Activated T-helper 17 cell treated with anti-CD3 and anti-CD28 coated beads, Interleukin-2, amount 50 U/mL, for 72 hours (primary cell): ENCODE results near the gene ITPR2. TPM values are rescaled to one million over a fixed set of nuclear protein-coding genes. Genes with fewer than 3 reads are reported as not detected.
"Not testable (repeated sequence)": the region's sequence is repeated elsewhere in the genome, so short reads cannot be mapped to it uniquely, and the experiment has no call there.

Experiments used
- ATAC-seq: fragments of 150-1000 bp; cut with Tn5 transposase; replicated peaks from 2 replicates; pipeline ENCODE4 v1.10.0; 2021; ENCODE audit warnings: mild to moderate bottlenecking, moderate library complexity
- H3K27ac Mint-ChIP-seq: one replicate; pipeline ENCODE4 v1.8.0; 2022; ENCODE audit warnings: mixed read lengths
- H3K27me3 Mint-ChIP-seq: one replicate; pipeline ENCODE4 v1.8.0; 2022; ENCODE audit warnings: mixed read lengths
- H3K36me3 Mint-ChIP-seq: one replicate; pipeline ENCODE4 v1.8.0; 2022; ENCODE audit warnings: low read depth, mild to moderate bottlenecking, mixed read lengths
- H3K4me1 Mint-ChIP-seq: one replicate; pipeline ENCODE4 v1.8.0; 2022; ENCODE audit warnings: mixed read lengths
- H3K4me3 Mint-ChIP-seq: one replicate; pipeline ENCODE4 v1.8.0; 2022; ENCODE audit warnings: mild to moderate bottlenecking, mixed read lengths
- H3K9me3 Mint-ChIP-seq: one replicate; pipeline ENCODE4 v1.8.0; 2022; ENCODE audit warnings: mixed read lengths
- total RNA-seq, 2 donors: library from RNA; stranded (reverse); gene quantifications; one replicate each; pipeline ENCODE4 v1.2.3, GENCODE V29; 2022

Gene ITPR2
- total RNA-seq, 2 donors from 2014 or later = 37.1 to 48.2 TPM

- peaks cover 37% of the 10 kb centered on the region for H3K36me3 Mint-ChIP-seq
- no peaks in the 10 kb centered on the region for H3K4me1 Mint-ChIP-seq
- no peak overlapping the region for H3K27ac Mint-ChIP-seq
- H3K27me3 Mint-ChIP-seq = no peaks in the 10 kb centered on the region
- peak; percentile 46 for ATAC-seq
- H3K4me3 Mint-ChIP-seq = no peak overlapping the region
- no peaks in the 10 kb centered on the region for H3K9me3 Mint-ChIP-seq
These were observed 371.2 kb downstream of the ITPR2 start for GRCh38 chr12:26461776-26462175.

GRCh38 chr12:26460361-26460760 lies 372.6 kb downstream of the ITPR2 start:
- H3K36me3 Mint-ChIP-seq = peaks cover 37% of the 10 kb centered on the region
- no peak overlapping the region for H3K27ac Mint-ChIP-seq
- H3K4me3 Mint-ChIP-seq = no peak overlapping the region
- H3K27me3 Mint-ChIP-seq = no peaks in the 10 kb centered on the region
- H3K9me3 Mint-ChIP-seq = no peaks in the 10 kb centered on the region
- no peaks in the 10 kb centered on the region for H3K4me1 Mint-ChIP-seq
- ATAC-seq = no peak

GRCh38 chr12:26455936-26456574 lies 376.9 kb downstream of the ITPR2 start:
- no peak overlapping the region for H3K4me3 Mint-ChIP-seq
- H3K9me3 Mint-ChIP-seq = no peaks in the 10 kb centered on the region
- peaks cover 37% of the 10 kb centered on the region for H3K36me3 Mint-ChIP-seq
- ATAC-seq = no peak
- H3K4me1 Mint-ChIP-seq = peaks cover 5% of the 10 kb centered on the region
- H3K27me3 Mint-ChIP-seq = no peaks in the 10 kb centered on the region
- H3K27ac Mint-ChIP-seq = no peak overlapping the region

- Mint-ChIP-seq H3K4me3 (no peak overlapping the region), H3K9me3 (no peaks in the 10 kb centered on the region), H3K36me3 (peaks cover 13% of the 10 kb centered on the region), H3K27ac (no peak overlapping the region), H3K4me1 (peaks cover 5% of the 10 kb centered on the region), H3K27me3 (no peaks in the 10 kb centered on the region)
- no peak for ATAC-seq
These were observed 379.7 kb downstream of the ITPR2 start for GRCh38 chr12:26453246-26453645.

GRCh38 chr12:26452511-26452910 lies 380.5 kb downstream of the ITPR2 start:
- peaks cover 5% of the 10 kb centered on the region for H3K36me3 Mint-ChIP-seq
- H3K27me3 Mint-ChIP-seq = no peaks in the 10 kb centered on the region
- no peak for ATAC-seq
- H3K4me3 Mint-ChIP-seq = no peak overlapping the region
- no peak overlapping the region for H3K27ac Mint-ChIP-seq
- no peaks in the 10 kb centered on the region for H3K9me3 Mint-ChIP-seq
- peaks cover 5% of the 10 kb centered on the region for H3K4me1 Mint-ChIP-seq

- Mint-ChIP-seq H3K4me1 (peaks cover 5% of the 10 kb centered on the region), H3K27me3 (no peaks in the 10 kb centered on the region), H3K36me3 (no peaks in the 10 kb centered on the region), H3K4me3 (no peak overlapping the region), H3K9me3 (no peaks in the 10 kb centered on the region), H3K27ac (no peak overlapping the region)
- ATAC-seq = no peak
These were observed 381.2 kb downstream of the ITPR2 start for GRCh38 chr12:26451763-26452162.

GRCh38 chr12:26445909-26446308 lies 387.1 kb downstream of the ITPR2 start:
- H3K9me3 Mint-ChIP-seq = no peaks in the 10 kb centered on the region
- H3K27ac Mint-ChIP-seq = no peak overlapping the region
- peaks cover 28% of the 10 kb centered on the region for H3K36me3 Mint-ChIP-seq
- no peak overlapping the region for H3K4me3 Mint-ChIP-seq
- ATAC-seq = no peak
- no peaks in the 10 kb centered on the region for H3K27me3 Mint-ChIP-seq
- no peaks in the 10 kb centered on the region for H3K4me1 Mint-ChIP-seq

GRCh38 chr12:26443309-26443708 lies 389.7 kb downstream of the ITPR2 start:
- Mint-ChIP-seq H3K4me1 (no peaks in the 10 kb centered on the region), H3K27me3 (no peaks in the 10 kb centered on the region), H3K4me3 (no peak overlapping the region), H3K27ac (no peak overlapping the region), H3K9me3 (no peaks in the 10 kb centered on the region), H3K36me3 (peaks cover 43% of the 10 kb centered on the region)
- ATAC-seq = no peak

- Mint-ChIP-seq H3K4me1 (no peaks in the 10 kb centered on the region), H3K27ac (no peak overlapping the region), H3K36me3 (peaks cover 49% of the 10 kb centered on the region), H3K27me3 (no peaks in the 10 kb centered on the region), H3K4me3 (no peak overlapping the region), H3K9me3 (no peaks in the 10 kb centered on the region)
- no peak for ATAC-seq
These were observed 391.6 kb downstream of the ITPR2 start for GRCh38 chr12:26441434-26441833.

- Mint-ChIP-seq H3K36me3 (peaks cover 27% of the 10 kb centered on the region), H3K27ac (no peak overlapping the region), H3K4me3 (no peak overlapping the region), H3K4me1 (no peaks in the 10 kb centered on the region), H3K27me3 (no peaks in the 10 kb centered on the region), H3K9me3 (no peaks in the 10 kb centered on the region)
- no peak for ATAC-seq
These were observed 398.0 kb downstream of the ITPR2 start for GRCh38 chr12:26435069-26435404.

- peaks cover 31% of the 10 kb centered on the region for H3K36me3 Mint-ChIP-seq
- ATAC-seq = no peak
- H3K4me3 Mint-ChIP-seq = no peak overlapping the region
- H3K27me3 Mint-ChIP-seq = no peaks in the 10 kb centered on the region
- no peaks in the 10 kb centered on the region for H3K4me1 Mint-ChIP-seq
- H3K9me3 Mint-ChIP-seq = no peaks in the 10 kb centered on the region
- H3K27ac Mint-ChIP-seq = no peak overlapping the region
These were observed 398.5 kb downstream of the ITPR2 start for GRCh38 chr12:26434299-26435068.

GRCh38 chr12:26433701-26434100 lies 399.3 kb downstream of the ITPR2 start:
- H3K36me3 Mint-ChIP-seq = peaks cover 27% of the 10 kb centered on the region
- H3K27ac Mint-ChIP-seq, ATAC-seq, H3K9me3 Mint-ChIP-seq, H3K27me3 Mint-ChIP-seq, H3K4me1 Mint-ChIP-seq, H3K4me3 Mint-ChIP-seq: not testable (repeated sequence)

- Mint-ChIP-seq H3K4me3 (no peak overlapping the region), H3K9me3 (no peaks in the 10 kb centered on the region), H3K36me3 (peaks cover 35% of the 10 kb centered on the region), H3K27me3 (no peaks in the 10 kb centered on the region), H3K27ac (no peak overlapping the region), H3K4me1 (no peaks in the 10 kb centered on the region)
- no peak for ATAC-seq
These were observed 401.8 kb downstream of the ITPR2 start for GRCh38 chr12:26431211-26431610.

GRCh38 chr12:26430596-26430995 lies 402.4 kb downstream of the ITPR2 start:
- H3K9me3 Mint-ChIP-seq, H3K27me3 Mint-ChIP-seq, H3K27ac Mint-ChIP-seq, H3K4me3 Mint-ChIP-seq, ATAC-seq, H3K4me1 Mint-ChIP-seq: not testable (repeated sequence)
- peaks cover 41% of the 10 kb centered on the region for H3K36me3 Mint-ChIP-seq

GRCh38 chr12:26429070-26429691 lies 403.8 kb downstream of the ITPR2 start:
- Mint-ChIP-seq H3K36me3 (peaks cover 43% of the 10 kb centered on the region), H3K27me3 (no peaks in the 10 kb centered on the region), H3K9me3 (no peaks in the 10 kb centered on the region), H3K4me3 (no peak overlapping the region), H3K27ac (no peak overlapping the region), H3K4me1 (no peaks in the 10 kb centered on the region)
- ATAC-seq = no peak
